ENCODE results near the gene VIPR2.
"Not testable (repeated sequence)": the region's sequence is repeated elsewhere in the genome, so short reads cannot be mapped to it uniquely, and the experiment has no call there.

VIPR2 gene

DNA sequence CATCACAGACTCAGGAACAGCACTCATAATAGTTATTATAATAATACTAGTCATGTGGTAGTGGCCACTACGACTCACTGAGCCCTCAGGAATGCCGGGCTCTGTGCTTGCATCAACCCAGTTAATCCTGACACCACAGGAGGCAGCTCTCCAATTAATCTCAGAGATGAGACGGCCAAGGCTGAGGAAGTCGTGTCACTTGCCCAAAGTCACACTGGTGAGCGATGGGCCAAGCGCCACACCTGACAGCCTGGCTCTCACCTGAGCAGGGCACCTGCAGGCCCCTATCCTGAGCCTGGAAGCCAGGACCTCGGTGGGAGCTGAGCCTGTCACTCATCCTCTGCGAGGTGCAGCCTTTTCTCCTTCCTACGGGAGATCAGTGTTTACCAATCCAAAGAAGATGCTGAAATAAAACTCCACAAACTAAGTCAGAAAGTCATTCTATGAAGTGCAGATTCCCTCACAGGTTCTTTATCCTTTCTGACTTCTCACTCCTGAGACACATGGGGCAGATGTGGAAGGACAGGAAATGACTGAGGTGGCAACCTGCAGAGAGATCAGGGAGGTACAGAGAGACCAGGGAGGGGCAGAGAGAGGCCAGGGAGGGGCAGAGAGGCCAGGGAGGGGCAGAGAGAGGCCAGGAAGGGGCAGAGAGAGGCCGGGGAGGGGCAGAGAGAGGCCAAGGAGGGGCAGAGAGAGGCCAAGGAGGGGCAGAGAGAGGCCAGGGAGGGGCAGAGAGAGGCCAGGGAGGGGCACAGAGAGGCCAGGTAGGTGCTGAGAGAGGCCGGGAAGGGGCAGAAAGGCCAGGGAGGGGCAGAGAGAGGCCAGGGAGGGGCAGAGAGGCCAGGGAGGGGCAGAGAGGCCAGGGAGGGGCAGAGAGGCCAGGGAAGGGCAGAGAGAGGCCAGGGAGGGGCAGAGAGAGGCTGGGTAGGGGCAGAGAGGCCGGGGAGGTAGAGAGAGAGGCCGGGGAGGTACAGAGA is 38.5 kb downstream of the VIPR2 start:
- DNase-seq (ENCODE audit: low read depth in 2 of 2): no peak

DNA sequence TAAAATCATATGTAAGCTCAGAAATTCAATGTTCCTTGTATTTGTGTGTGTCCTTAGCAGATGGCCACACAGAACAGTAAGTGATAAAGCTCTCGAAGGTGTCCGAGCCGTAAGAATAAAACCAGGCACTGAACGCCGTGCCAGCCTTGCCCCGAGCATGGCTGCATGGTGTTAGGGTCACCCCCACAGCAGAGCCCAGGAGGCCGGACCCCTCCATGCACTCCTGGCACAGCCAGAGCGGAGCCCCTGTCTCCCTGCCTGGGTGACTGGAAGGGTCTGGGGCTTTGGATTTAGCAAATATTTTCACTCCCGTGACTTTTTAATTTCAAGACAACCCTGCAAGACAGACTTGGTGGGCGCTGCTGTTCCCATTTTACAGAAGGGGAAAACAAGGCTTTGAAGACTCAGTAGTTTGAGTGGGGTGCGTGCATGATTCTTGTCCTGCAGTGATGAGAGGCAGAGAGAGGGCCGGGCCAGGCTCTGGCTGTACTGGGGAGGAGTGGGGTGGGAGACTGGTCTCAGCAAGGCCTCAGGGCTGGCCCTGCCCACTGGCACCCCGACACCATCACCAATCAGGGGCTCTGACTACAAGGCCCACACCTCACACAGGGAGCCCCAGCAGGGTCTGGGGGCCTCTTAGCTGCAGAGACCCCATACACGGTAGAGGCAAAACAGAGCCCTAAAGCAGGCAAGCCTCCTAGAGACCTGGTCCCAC is 39.4 kb downstream of the VIPR2 start:
- no peak for DNase-seq (ENCODE audit: low read depth in 2 of 2)

DNA sequence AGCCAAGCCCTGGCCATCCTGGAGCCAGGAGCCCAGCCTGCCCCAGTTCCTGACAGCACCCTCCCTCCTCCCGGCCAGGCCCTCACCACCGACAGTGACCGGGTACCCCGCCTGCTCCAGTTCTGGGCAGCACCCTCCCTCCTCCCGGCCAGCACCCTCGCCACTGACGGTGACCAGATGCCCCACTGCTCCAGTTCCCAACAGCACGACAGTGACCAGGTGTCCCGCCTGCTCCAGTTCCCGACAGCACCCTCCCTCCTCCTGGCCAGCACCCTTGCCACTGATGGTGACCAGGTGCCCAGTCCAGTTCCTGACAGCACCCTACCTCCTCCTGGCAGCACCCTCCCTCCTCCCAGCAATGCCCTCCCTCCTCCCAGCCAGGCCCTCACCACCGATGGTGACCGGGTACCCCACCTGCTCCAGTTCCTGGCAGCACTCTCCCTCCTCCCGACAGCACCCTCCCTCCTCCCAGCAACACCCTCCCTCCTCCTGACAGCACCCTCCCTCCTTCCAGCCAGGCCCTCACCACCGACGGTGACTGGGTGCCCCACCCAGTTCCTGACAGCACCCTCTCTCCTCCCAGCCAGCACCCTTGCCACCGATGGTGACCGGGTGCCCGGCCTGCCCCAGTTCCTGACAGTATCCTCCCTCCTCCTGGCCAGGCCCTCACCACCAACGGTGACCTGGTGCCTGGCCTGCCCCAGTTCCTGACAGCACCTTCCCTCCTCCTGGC is 40.3 kb downstream of the VIPR2 start:
- no peak for DNase-seq (ENCODE audit: low read depth in 2 of 2)

DNA sequence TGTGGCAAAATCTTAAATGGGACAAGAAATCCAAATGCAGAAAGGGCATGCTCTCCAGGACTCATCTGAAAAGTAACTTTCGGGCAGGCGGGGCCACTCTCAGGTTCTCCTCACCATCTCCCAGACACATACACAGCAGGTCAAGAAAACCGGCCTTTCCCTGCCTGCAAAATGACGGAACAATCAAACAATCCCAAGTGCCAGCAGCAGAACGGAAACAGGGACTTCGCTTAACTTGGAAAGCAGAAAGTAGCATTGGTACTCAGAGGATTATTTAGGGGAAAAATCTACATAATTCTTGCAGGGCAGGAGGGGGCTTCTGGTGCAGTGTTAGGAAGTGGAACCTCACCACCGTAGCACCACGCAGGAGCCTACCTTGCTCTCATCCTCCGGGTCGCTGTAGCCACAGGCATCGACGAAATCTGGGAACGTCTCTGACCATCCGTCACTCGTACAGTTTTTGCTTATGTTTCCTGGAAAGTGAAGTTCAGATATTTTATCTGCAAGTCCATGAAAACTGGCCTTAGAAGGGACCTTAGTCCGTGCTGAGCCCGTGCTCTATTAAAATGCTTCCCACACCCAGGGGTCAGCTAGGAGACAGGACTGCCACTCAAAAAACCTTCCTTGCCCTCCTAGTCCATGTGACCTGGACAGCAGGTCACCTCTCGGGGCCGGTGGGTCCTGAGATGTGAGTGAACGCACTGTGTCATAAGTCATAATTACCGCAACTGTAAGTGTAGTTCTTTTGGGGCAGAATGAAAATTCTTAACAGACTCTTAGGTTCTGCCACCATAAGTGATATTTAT is 41.1 kb downstream of the VIPR2 start:
- no peak for DNase-seq (ENCODE audit: low read depth in 2 of 2)

DNA sequence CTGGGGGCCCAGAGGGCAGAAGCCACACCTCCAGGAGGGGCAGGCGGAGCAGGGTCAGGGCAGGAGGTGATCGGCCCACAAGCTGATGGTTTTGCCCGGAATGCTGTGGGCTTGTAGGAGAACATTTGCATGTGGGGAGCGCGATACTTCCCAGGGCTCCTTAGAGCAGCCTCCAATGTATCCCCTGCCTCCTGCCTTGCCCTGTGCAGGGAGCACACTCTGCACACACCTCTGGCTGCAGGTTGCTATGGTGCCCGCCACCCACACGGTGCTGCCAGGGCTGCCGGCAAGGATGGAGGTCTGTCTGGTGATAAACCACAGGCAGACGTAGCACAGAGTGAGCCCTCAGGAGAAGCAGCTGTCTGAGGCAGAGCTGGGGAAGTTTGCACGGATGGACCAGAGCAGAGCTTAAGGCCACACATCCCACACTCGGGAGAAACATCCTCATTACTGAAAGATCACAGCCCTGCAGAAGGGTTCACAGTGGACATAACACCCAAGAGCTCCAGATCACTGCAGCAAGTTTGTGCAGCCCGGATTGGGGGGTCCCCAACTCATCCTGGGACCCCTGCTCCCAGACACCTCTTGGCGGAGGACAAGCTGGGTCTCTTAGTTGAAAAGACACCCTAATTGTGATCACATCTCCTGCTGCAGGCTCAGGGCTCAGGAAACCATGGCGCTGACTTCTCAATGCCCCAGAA is 41.8 kb downstream of the VIPR2 start:
- no peak for DNase-seq (ENCODE audit: low read depth in 2 of 2)

DNA sequence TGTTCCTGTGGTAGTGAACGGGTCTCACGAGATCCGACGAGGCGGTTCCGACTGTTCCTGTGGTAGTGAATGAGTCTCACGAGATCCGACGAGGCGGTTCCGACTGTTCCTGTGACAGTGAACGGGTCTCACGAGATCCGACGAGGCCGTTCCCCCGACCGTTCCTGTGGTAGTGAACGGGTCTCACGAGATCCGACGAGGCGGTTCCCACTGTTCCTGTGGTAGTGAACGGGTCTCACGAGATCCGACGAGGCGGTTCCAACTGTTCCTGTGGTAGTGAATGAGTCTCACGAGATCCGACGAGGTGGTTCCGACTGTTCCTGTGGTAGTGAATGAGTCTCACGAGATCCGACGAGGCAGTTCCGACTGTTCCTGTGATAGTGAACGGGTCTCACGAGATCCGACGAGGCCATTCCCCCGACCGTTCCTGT is 43.0 kb downstream of the VIPR2 start:
- DNase-seq (ENCODE audit: low read depth in 2 of 2): not testable (repeated sequence)

DNA sequence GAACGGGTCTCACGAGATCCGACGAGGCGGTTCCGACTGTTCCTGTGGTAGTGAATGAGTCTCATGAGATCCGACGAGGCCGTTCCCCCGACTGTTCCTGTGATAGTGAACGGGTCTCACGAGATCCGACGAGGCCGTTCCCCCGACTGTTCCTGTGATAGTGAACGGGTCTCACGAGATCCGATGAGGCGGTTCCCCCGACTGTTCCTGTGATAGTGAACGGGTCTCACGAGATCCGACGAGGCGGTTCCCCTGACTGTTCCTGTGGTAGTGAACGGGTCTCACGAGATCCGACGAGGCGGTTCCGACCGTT is 43.6 kb downstream of the VIPR2 start:
- DNase-seq (ENCODE audit: low read depth in 2 of 2): not testable (repeated sequence)

DNA sequence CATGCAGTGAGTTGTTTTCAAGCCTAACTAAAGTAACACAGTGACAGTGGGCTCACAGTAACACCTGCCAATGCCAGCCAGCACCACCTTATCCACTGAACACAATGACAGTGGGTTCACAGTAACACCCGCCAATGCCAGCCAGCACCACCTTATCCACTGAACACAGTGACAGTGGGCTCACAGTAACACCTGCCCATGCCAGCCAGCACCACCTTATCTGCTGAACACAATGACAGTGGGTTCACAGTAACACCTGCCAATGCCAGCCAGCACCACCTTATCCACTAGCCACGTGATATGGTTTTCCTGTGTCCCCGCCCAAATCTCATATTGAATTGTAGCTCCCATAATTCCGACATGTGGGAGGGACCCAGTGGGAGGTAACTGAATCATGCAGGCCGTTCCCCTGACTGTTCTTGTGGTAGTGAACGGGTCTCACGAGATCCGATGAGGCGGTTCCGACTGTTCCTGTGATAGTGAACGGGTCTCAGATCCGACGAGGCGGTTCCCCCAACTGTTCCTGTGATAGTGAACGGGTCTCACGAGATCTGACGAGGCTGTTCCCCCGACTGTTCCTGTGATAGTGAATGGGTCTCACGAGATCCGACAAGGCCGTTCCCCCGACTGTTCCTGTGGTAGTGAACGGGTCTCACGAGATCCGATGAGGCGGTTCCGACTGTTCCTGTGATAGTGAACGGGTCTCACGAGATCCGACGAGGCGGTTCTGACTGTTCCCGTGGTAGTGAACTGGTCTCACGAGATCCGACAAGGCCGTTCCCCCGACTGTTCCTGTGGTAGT is 44.2 kb downstream of the VIPR2 start:
- DNase-seq (ENCODE audit: low read depth in 2 of 2): not testable (repeated sequence)

DNA sequence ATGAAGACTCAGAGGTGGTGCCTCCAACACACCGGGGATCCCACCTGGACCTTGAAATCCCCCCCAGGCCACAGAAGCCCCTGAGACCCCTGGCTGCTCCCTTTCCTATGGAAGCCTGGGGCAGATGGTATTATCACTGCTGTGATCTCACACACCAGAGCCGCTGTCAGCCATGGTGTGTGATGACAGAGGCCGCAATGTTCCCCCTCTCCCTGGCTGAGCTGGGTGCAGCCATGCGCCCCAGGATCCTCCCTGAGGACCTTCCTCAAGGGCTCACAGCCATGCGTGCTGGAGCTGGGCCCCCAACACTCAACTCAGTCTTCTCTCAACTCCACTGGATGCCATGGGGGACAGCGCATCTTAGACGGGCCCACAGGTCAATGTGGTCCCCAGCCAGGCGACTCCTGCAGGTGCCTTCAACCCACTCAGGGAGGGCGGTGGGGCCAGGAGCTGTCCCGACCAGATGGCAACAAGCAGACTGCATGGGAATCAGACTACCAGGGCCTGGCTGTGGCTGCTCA is 44.9 kb downstream of the VIPR2 start:
- no peak for DNase-seq (ENCODE audit: low read depth in 2 of 2)

DNA sequence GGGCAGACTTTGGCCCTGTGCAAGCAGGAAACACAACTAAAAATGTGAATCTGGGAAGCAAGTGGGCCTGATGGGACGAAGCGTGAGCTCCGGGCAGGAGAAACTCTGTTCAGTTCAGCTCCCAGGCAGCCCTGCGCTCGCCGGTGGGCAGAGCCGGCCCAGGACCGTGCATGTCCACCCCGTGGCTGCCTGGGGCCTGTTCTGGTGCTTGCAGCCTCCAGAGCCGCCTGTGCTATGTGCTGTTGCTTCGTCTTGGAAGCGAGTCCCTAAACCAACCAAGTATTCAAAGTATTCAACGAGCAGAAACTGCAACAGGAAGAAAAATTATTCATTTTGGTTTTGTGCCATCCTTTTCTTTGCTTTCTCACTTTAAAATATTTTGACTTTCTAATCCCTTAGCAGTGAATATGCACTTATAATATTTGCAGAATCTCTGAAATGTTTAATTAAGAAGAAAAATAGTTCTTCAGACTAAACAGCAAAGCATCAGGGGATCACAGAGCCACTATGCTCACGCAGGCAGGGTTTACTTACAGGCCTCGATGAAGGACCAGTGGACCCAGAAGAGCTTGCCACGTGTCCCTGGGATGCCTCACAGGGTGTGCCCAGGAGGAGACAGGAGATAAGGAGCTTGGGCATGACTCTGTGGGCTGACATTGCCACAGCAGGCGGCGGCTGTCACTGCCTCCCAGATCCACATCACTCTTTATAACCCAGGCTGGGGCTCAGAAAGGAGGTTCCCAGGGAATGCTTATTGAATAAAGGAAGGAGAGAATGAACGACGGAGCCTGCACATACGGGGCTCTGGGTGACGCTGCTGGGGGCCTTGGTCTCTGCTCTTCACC is 45.6 kb downstream of the VIPR2 start:
- no peak for DNase-seq (ENCODE audit: low read depth in 2 of 2)

DNA sequence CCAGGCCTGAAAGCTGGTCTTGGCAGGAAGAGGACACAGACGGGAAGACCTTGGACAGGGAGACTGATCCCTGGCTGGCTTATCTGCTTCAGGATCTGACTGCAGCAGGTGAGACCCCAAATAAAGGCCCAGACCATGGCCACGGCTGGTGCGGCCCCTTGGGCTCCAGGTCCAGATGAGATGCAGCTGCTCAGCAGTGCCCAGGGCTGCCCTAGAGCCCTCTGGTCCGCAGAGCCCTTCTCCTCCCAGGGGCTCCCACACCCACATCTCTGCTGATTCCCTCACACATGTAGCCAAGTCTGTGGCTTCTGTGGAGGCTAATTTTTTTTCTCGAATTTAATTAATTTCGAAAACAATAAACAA is 46.3 kb downstream of the VIPR2 start:
- DNase-seq (ENCODE audit: low read depth in 2 of 2): no peak

DNA sequence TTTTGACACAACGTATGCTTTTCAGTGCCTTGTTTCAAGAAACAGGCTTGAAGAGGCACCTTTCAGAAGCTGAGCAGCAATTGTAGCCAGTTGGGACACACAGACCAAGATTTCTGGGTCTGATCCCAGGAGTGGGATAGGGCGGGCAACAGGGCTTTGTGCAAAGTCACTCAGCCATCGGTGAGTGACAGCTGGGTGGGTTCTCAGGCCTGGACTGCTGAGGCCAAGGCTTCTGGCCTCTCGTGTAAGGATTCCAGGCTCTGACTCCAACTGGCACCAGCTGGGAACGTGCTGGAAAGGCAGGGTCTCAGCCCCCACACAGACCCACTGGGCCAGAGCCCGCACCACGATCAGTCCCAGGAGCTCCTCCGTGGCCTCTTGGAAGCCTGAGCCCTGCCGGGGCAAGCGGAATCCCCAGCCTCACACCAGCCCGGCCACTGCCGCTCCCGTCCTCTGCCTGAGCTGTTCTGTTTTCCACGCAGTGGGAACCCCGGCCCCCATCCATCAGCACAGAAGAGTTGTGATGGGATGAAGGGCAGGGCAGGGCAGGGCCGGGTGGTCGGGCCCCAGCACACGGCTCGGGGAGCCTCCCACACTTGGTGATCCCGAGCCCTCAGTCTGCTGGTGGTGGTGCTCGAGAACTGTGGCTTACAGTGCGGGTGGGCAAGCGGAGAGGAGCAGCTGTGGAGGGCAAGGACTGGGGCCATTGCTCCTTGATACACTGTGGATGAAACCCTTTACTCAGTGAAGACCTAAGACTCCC is 46.8 kb downstream of the VIPR2 start:
- DNase-seq (ENCODE audit: low read depth in 2 of 2): no peak

DNA sequence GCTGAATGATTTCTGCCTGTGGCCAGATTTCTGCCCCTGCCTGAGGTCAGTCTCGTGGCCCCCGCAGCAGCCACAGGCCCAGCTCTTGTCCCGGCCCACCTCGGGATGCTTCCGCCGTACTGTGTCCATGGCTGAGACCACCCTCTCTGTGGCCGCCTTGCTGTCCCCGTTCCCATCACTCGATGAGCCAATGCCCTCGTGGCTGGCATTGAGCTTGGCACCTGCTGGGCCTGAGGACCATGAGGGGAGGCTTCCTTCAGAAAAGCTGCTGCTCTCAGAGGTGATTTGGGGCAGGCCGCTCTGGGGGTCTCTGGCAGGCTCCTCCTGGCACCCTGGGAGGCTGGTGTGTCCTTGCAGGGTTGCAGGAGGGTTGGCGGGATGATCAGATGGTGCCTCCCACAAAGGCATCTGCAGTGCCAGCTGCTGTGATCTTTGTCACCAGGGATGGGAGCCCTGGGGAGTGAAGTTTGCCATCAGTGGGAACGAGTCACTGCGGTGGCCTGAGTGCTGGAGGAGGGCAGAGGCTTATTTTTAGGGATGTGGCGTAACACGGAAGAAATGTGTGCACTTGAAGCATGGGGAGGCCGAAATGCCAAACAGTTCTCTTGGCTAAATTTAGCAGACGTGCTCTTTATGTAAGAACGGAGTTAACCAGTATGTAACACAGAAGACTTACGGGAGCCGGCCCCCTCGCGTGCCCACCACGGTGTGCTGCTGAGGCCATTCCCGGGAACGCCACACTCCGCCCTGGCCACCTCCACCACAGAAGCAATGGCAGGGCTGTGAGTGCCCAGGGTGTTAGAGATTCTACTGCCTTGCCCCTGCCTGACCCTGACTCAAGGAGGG is 47.7 kb downstream of the VIPR2 start:
- no peak for DNase-seq (ENCODE audit: low read depth in 2 of 2)

DNA sequence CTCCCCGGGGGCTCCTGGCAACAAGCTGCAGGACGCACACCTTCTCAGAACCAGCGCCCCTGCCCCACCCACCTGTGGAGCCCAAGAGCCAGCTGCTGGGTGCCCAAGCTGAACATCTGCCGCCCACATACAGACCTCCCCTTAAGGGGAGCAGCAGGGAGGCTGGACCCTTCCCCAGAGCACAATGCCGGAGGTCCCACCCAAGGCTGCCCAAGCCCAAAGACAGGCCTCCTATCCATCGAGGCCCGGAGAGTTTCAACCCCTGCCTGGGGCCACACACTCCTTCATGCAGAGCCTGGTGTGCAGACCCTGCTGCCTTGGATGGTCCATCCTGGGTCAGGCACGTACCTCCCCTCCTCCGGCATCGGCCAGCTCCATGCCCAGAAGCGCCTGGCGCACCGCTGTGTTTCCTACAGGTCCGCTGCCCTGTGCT is 48.7 kb downstream of the VIPR2 start:
- no peak for DNase-seq (ENCODE audit: low read depth in 2 of 2)

DNA sequence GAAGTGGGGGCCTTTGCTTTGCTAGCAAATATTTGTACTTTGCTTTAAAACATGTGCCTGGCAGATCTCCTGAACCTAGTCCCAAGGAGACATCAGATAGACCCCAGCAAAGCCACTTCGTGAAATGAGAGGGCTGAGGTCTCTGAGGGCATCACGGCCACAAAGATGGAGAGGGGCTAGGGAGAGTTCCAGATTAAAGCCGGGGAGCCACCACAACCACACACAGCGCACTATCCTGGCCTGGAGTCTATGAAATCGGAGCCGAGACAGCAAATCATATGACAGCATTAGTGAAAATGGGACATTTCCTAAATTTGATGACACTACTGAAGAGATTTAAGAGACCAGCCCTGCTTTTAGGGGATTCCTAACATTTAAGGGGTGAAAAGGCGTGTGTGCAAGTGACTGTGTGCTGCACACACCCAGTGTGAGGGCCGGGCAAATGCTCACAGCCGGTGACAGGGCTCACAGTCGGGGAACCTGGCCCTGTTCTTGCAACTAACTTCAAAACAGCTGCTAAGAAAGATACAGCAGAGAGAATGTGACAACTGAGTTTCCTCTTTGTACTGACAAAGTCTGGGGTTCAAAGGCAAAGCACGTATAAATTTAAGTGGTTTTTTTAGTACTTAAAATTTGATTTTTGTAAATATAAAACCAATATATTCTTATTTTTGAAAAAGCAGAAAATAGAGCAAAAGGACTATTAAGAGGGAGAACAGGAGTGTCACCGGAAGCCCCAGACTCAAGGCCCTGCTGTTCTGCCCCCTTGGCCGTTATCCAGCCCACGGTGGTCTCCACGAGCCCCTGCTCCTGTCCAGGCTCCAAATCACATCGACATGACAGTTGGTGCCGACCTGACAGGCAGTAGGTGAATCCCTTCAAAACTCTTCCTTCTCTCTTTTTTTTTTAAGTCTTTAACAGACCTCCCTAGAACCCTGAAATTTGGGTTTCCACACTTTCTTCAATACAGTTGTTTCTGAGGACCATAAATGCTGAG is 49.5 kb downstream of the VIPR2 start:
- no peak for DNase-seq (ENCODE audit: low read depth in 2 of 2)

Measured in stimulated activated CD8-positive, alpha-beta memory T cell treated with anti-CD3 and anti-CD28 coated beads, Interleukin-2, amount 100 ng/mL, for 1 hour (primary cell).